Upper lobe of right lung (tissue), 1 donor: Measurements from ENCODE around the gene PRAC1. TPM values are rescaled to one million over a fixed set of nuclear protein-coding genes. Genes with fewer than 3 reads are reported as not detected.
A peak's percentile ranks its signal among the peaks of the same experiment; 100 is the strongest.

ENCODE experiments used
- ATAC-seq: fragments of 200-7000 bp; cut with Tn5 transposase; one replicate; pipeline ENCODE4 v1.9.1; 2020; ENCODE audit warnings: mild to moderate bottlenecking, moderate library complexity
- DNase-seq: peaks from one replicate; pipeline ENCODE4 v3.0.0-alpha.2; 2020
- H3K27ac ChIP-seq: fragments of 200-600 bp; one replicate; pipeline ENCODE4 v1.8.0; 2022
- H3K27me3 ChIP-seq: fragments of 200-600 bp; one replicate; pipeline ENCODE4 v1.8.0; 2022; ENCODE audit warnings: mild to moderate bottlenecking
- H3K36me3 ChIP-seq: fragments of 200-600 bp; one replicate; pipeline ENCODE4 v1.8.0; 2022
- H3K4me1 ChIP-seq: fragments of 200-600 bp; one replicate; pipeline ENCODE4 v1.8.0; 2022
- H3K4me3 ChIP-seq: fragments of 200-600 bp; one replicate; pipeline ENCODE4 v1.8.0; 2022; ENCODE audit warnings: mild to moderate bottlenecking
- H3K9me3 ChIP-seq: fragments of 200-600 bp; one replicate; pipeline ENCODE4 v1.8.0; 2022
- CTCF ChIP-seq: fragments of 200-600 bp; IDR thresholded peaks from one replicate; pipeline ENCODE4 v1.8.0; 2022; ENCODE audit warnings: antibody characterized with exemption
- intact Hi-C: fragments of 100-400 bp; cut with DNase I; formaldehyde crosslinking; loops from one replicate; pipeline ENCODE4 v1.11.0; 2022
- total RNA-seq: library from RNA; stranded (reverse); fragmentation: NEBNext Ultra II Directional; extraction: Animal tissue kit (Norgen Biotek cat#: 25700); gene quantifications from one replicate; pipeline ENCODE4 v1.2.1, GENCODE V29; 2021
- donor health status: DM: no; HTN: yes; CAD: no; lungs with severe emphysema.

PRAC1 gene
- total RNA-seq, 1 donor from 2014 or later: not detected

GRCh38 chr17:48692049-48692448 is 30.3 kb downstream of the PRAC1 start:
- ATAC-seq: no peak
- no peaks in the 10 kb centered on the region for H3K36me3 ChIP-seq
- no peak for TF ChIP-seq CTCF
- H3K4me1 ChIP-seq: no peaks in the 10 kb centered on the region
- H3K27me3 ChIP-seq: peaks cover 49% of the 10 kb centered on the region
- H3K9me3 ChIP-seq: no peaks in the 10 kb centered on the region
- intact Hi-C loops: no loop called here
- H3K27ac ChIP-seq: no peak overlapping the region
- H3K4me3 ChIP-seq: no peak overlapping the region
- DNase-seq: no peak

- Histone ChIP-seq H3K27ac (no peak overlapping the region), H3K36me3 (no peaks in the 10 kb centered on the region), H3K27me3 (peaks cover 36% of the 10 kb centered on the region), H3K4me3 (no peak overlapping the region), H3K9me3 (no peaks in the 10 kb centered on the region), H3K4me1 (no peaks in the 10 kb centered on the region)
- no peak for TF ChIP-seq CTCF
- intact Hi-C loops: no loop called here
- DNase-seq: no peak
- no peak for ATAC-seq
Measured at GRCh38 chr17:48690655-48691054, 31.7 kb downstream of the PRAC1 start.

- ATAC-seq (no peak), DNase-seq (no peak)
- H3K27me3 ChIP-seq: peaks cover 45% of the 10 kb centered on the region
- intact Hi-C loops: no loop called here
- H3K4me3 ChIP-seq: no peak overlapping the region
- no peaks in the 10 kb centered on the region for H3K9me3 ChIP-seq
- H3K27ac ChIP-seq: no peak overlapping the region
- H3K4me1 ChIP-seq: peaks cover 4% of the 10 kb centered on the region
- H3K36me3 ChIP-seq: no peaks in the 10 kb centered on the region
- TF ChIP-seq CTCF: no peak
Measured at GRCh38 chr17:48681609-48682008, 40.7 kb downstream of the PRAC1 start.

- Histone ChIP-seq H3K27me3 (peaks cover 46% of the 10 kb centered on the region), H3K4me3 (no peak overlapping the region), H3K9me3 (no peaks in the 10 kb centered on the region), H3K36me3 (no peaks in the 10 kb centered on the region), H3K4me1 (peaks cover 4% of the 10 kb centered on the region), H3K27ac (no peak overlapping the region)
- DNase-seq (no peak), ATAC-seq (no peak)
- intact Hi-C loops: loop anchor here (10.0 kb wide), 1 partner anchor 115 kb away; no protein-coding TSS in a partner anchor
- TF ChIP-seq CTCF: no peak
Measured at GRCh38 chr17:48679385-48680096, 42.8 kb downstream of the PRAC1 start.

GRCh38 chr17:48678141-48678971 is 44.0 kb downstream of the PRAC1 start:
- DNase-seq: peak; percentile 83
- intact Hi-C loops: loop anchor here (10.0 kb wide), 1 partner anchor 116 kb away; no protein-coding TSS in a partner anchor

More at GRCh38 chr17:48678141-48678971, 44.0 kb downstream of the PRAC1 start:
- peaks cover 4% of the 10 kb centered on the region for H3K4me1 ChIP-seq
- no peak overlapping the region for H3K27ac ChIP-seq
- ATAC-seq: peak; percentile 97
- no peak overlapping the region for H3K4me3 ChIP-seq
- TF ChIP-seq CTCF: peak; percentile 96
- no peaks in the 10 kb centered on the region for H3K9me3 ChIP-seq
- H3K36me3 ChIP-seq: no peaks in the 10 kb centered on the region
- H3K27me3 ChIP-seq: peaks cover 50% of the 10 kb centered on the region
